HepG2 (cell line): ENCODE results near the gene UBTF. TPM values are rescaled to one million over a fixed set of nuclear protein-coding genes. Genes with fewer than 3 reads are reported as not detected.

Experiments used
- ARID4A ChIP-seq: sonication (generic); formaldehyde crosslinking; IDR thresholded peaks from 2 replicates; pipeline ENCODE4 v1.5.0; 2020; ENCODE audit warnings: mild to moderate bottlenecking, missing genetic modification reagents, borderline replicate concordance
- ARNT ChIP-seq: fragments of 450-650 bp; IDR thresholded peaks from 2 replicates; pipeline ENCODE4 v1.6.1; 2017
- CSRNP2 ChIP-seq: sonication (generic); formaldehyde crosslinking; conservative IDR thresholded peaks from 2 replicates; pipeline ENCODE4 v1.8.0; 2022; ENCODE audit warnings: low read depth, missing genetic modification reagents
- ELF1 ChIP-seq: sonication (generic); formaldehyde crosslinking; IDR thresholded peaks from 2 replicates; pipeline ENCODE4 v1.4.0; 2020; ENCODE audit warnings: missing genetic modification reagents
- ELF3 ChIP-seq: IDR thresholded peaks from 2 replicates; pipeline ENCODE4 v1.6.1; 2016; ENCODE audit warnings: missing genetic modification reagents, missing compliant biosample characterization
- KLF16 ChIP-seq, 2 experiments: sonication (generic) in 1 of 2; formaldehyde crosslinking in 1 of 2; IDR thresholded peaks; 2 replicates each; pipeline versions ENCODE4 v1.6.1 to v1.8.0; 2016 to 2023; ENCODE audit warnings: missing genetic modification reagents in 2 of 2, missing compliant biosample characterization in 1 of 2
- KMT2B ChIP-seq: IDR thresholded peaks from 2 replicates; pipeline ENCODE4 v1.6.1; 2016; ENCODE audit warnings: missing genetic modification reagents, missing compliant biosample characterization
- MBNL3 ChIP-seq: fragments of 250-450 bp; sonication (Bioruptor Pico); conservative IDR thresholded peaks from 2 replicates; pipeline ENCODE4 v1.8.0; 2022; ENCODE audit warnings: mild to moderate bottlenecking, inconsistent platforms
- POLR2G ChIP-seq: fragments of 200-400 bp; formaldehyde crosslinking; IDR thresholded peaks from 2 replicates; pipeline ENCODE4 v1.6.1; 2018; ENCODE audit warnings: mild to moderate bottlenecking, low read depth, low read length, moderate library complexity
- SIX1 ChIP-seq: sonication (generic); formaldehyde crosslinking; IDR thresholded peaks from 2 replicates; pipeline ENCODE4 v1.4.0; 2020; ENCODE audit warnings: missing genetic modification reagents, borderline replicate concordance
- SP4 ChIP-seq: sonication (generic); formaldehyde crosslinking; IDR thresholded peaks from 2 replicates; pipeline ENCODE4 v1.8.1; 2023; ENCODE audit warnings: mild to moderate bottlenecking, missing genetic modification reagents
- ZBTB2 ChIP-seq: sonication (generic); formaldehyde crosslinking; IDR thresholded peaks from 2 replicates; pipeline ENCODE4 v1.8.0; 2022; ENCODE audit warnings: low read depth, missing genetic modification reagents
- ZBTB25 ChIP-seq: IDR thresholded peaks from 2 replicates; pipeline ENCODE4 v1.6.1; 2018; ENCODE audit warnings: missing genetic modification reagents
- ZBTB7A ChIP-seq: sonication (generic); formaldehyde crosslinking; IDR thresholded peaks from 2 replicates; pipeline ENCODE4 v1.8.0; 2022; ENCODE audit warnings: mild to moderate bottlenecking, missing genetic modification reagents
- ZNF3 ChIP-seq: IDR thresholded peaks from 2 replicates; pipeline ENCODE4 v1.7.0; 2017; ENCODE audit warnings: inconsistent platforms
- ZNF460 ChIP-seq: sonication (generic); formaldehyde crosslinking; IDR thresholded peaks from 2 replicates; pipeline ENCODE4 v1.5.1; 2020; ENCODE audit warnings: missing genetic modification reagents, mild to moderate bottlenecking, borderline replicate concordance
- ZNF543 ChIP-seq: sonication (generic); formaldehyde crosslinking; IDR thresholded peaks from 2 replicates; pipeline ENCODE4 v1.4.0; 2020; ENCODE audit warnings: mild to moderate bottlenecking, missing genetic modification reagents
- ZNF556 ChIP-seq: sonication (generic); formaldehyde crosslinking; IDR thresholded peaks from 2 replicates; pipeline ENCODE4 v1.4.0; 2020; ENCODE audit warnings: mild to moderate bottlenecking, missing genetic modification reagents, borderline replicate concordance
- ZNF678 ChIP-seq: sonication (generic); formaldehyde crosslinking; IDR thresholded peaks from 2 replicates; pipeline ENCODE4 v1.4.0; 2020; ENCODE audit warnings: mild to moderate bottlenecking, missing genetic modification reagents
- ZSCAN20 ChIP-seq: sonication (generic); formaldehyde crosslinking; IDR thresholded peaks from 2 replicates; pipeline ENCODE4 v1.4.0; 2020; ENCODE audit warnings: missing genetic modification reagents, mild to moderate bottlenecking, borderline replicate concordance
- polyA plus RNA-seq, 8 experiments: library from polyadenylated mRNA; depleted of rRNA in 3 of 8; stranded (reverse) in 7 of 8; unstranded in 1 of 8; fragments of >200 nt; fragmentation: Illumina TruSeq in 4 of 8; extraction: Trizol in 4 of 8; gene quantifications; 2 replicates each; pipeline versions ENCODE4 v1.2.1 to v1.2.3, GENCODE V29; 2011 to 2016; ENCODE audit warnings: low read depth in 4 of 8, missing spikeins in 1 of 8, mixed read lengths in 1 of 8; ENCODE audit not compliant: insufficient read depth in 1 of 8
- total RNA-seq, 5 experiments: library from RNA; depleted of rRNA; stranded (reverse); fragments of >200 nt; fragmentation: Illumina TruSeq; extraction: Trizol; gene quantifications; 2 replicates each; pipeline ENCODE4 v1.2.3, GENCODE V29; 2016; ENCODE audit warnings: low read depth in 1 of 5

Gene UBTF
- total and polyA plus RNA-seq, 2 of the 13 experiments (the other 11 are each of a cell fraction or from before 2014, with no cell fraction given) = 15.2 to 60.9 TPM

- peak; percentile 67 for TF ChIP-seq ARID4A
- no peak; the same call in 1 of the 2 replicates for TF ChIP-seq KMT2B (CRISPR knock-in tag)
- no peak for TF ChIP-seq ZNF3 (CRISPR knock-in tag)
- TF ChIP-seq ZBTB2 (CRISPR knock-in tag) = peak; percentile 98
- no peak for TF ChIP-seq MBNL3 (CRISPR knock-in tag)
- peak; percentile 66 for TF ChIP-seq ZBTB7A (CRISPR knock-in tag)
- no peak for TF ChIP-seq ARNT
- peak; percentile 69; the same call in 1 of the 2 replicates for TF ChIP-seq SP4
- TF ChIP-seq ZNF460 (CRISPR knock-in tag) = no peak
- no peak for TF ChIP-seq ZSCAN20
- no peak for TF ChIP-seq ZNF678 (CRISPR knock-in tag)
- TF ChIP-seq SIX1 (CRISPR knock-in tag) = no peak
- TF ChIP-seq ELF3 (CRISPR knock-in tag) = peak; percentile 68
- no peak for TF ChIP-seq CSRNP2 (CRISPR knock-in tag)
- TF ChIP-seq POLR2G = peak; percentile 45; the same call in 1 of the 2 replicates
- peak in 1 of 2 experiments; percentile 74; a peak in 1 of 4 replicates for TF ChIP-seq KLF16 (CRISPR knock-in tag; IDR thresholded peaks at IDR 0.05)
- 0 out of 2 replicates have a peak, but pooled peaks have one; percentile 30 for TF ChIP-seq ELF1 (CRISPR knock-in tag)
- TF ChIP-seq ZBTB25 (CRISPR knock-in tag) = peak; percentile 91; the same call in 1 of the 2 replicates
- TF ChIP-seq ZNF543 = 0 out of 2 replicates have a peak, but pooled peaks have one; percentile 10
- 0 out of 2 replicates have a peak, but pooled peaks have one; percentile 61 for TF ChIP-seq ZNF556 (CRISPR knock-in tag)
Observed at GRCh38 chr17:44218344-44219107, 949 bp downstream of the UBTF start (continued).
